CD14-positive monocyte (primary cell): ENCODE data around the gene ZNF280C. TPM values are rescaled to one million over a fixed set of nuclear protein-coding genes. Genes with fewer than 3 reads are reported as not detected.

ENCODE experiments used
- DNase-seq, 3 donors: peaks; one replicate each; pipeline ENCODE4 v3.0.0-alpha.2; 2011 to 2022
- H2AFZ ChIP-seq: 2 replicates; pipeline ENCODE4 v1.6.0; 2012; ENCODE audit warnings: mild to moderate bottlenecking, low read depth, low read length, inconsistent platforms; ENCODE audit not compliant: insufficient read depth, poor library complexity, severe bottlenecking
- H3K27ac ChIP-seq, 2 donors: 1 replicate in 1 of 2; 2 replicates in 1 of 2; pipeline ENCODE4 v1.5.1; 2012 to 2013; ENCODE audit warnings: low read length in 2 of 2, control low read depth in 1 of 2, inconsistent platforms in 1 of 2, low read depth in 1 of 2, mild to moderate bottlenecking in 1 of 2
- H3K27me3 ChIP-seq, 2 donors: one replicate each; pipeline versions ENCODE4 v1.6.0 to v1.6.1; 2011 to 2013; ENCODE audit warnings: low read length in 2 of 2; ENCODE audit not compliant: control insufficient read depth in 2 of 2, insufficient read depth in 2 of 2
- H3K36me3 ChIP-seq, 2 donors: replicated peaks in 1 of 2; 1 replicate in 1 of 2; 2 replicates in 1 of 2; pipeline versions ENCODE4 v1.5.1 to v1.6.1; 2012 to 2013; ENCODE audit warnings: low read length in 2 of 2, control low read depth in 1 of 2, inconsistent platforms in 1 of 2, mild to moderate bottlenecking in 1 of 2; ENCODE audit not compliant: insufficient read depth in 2 of 2, control insufficient read depth in 1 of 2
- H3K4me1 ChIP-seq, 2 donors: 1 replicate in 1 of 2; 2 replicates in 1 of 2; pipeline versions ENCODE4 v1.5.1 to v1.6.1; 2012 to 2013; ENCODE audit warnings: low read length in 2 of 2, control low read depth in 1 of 2, inconsistent platforms in 1 of 2, mild to moderate bottlenecking in 1 of 2, moderate library complexity in 1 of 2; ENCODE audit not compliant: insufficient read depth in 2 of 2, control insufficient read depth in 1 of 2
- H3K4me2 ChIP-seq: replicated peaks from 2 replicates; pipeline ENCODE3; 2012; ENCODE audit warnings: low read length, moderate library complexity, mild to moderate bottlenecking; ENCODE audit not compliant: poor library complexity, severe bottlenecking; ENCODE audit errors: extremely low read depth
- H3K4me3 ChIP-seq, 3 experiments: fragments of 200-600 bp in 1 of 3; sonication (generic) in 1 of 3; replicated peaks in 1 of 3; 1 replicate in 2 of 3; 2 replicates in 1 of 3; pipeline ENCODE4 v1.5.1; 2011 to 2013; ENCODE audit warnings: low read length in 3 of 3, mild to moderate bottlenecking in 3 of 3, control low read depth in 2 of 3, low read depth in 2 of 3, inconsistent platforms in 1 of 3, moderate library complexity in 1 of 3
- H3K79me2 ChIP-seq: 2 replicates; pipeline ENCODE4 v1.6.0; 2012; ENCODE audit warnings: mild to moderate bottlenecking, control low read depth, inconsistent platforms, low read length, moderate library complexity; ENCODE audit not compliant: insufficient read depth
- H3K9ac ChIP-seq: 2 replicates; pipeline ENCODE4 v1.6.0; 2017; ENCODE audit warnings: low read length, mild to moderate bottlenecking; ENCODE audit not compliant: insufficient read depth, poor library complexity, severe bottlenecking
- H3K9me3 ChIP-seq, 2 donors: replicated peaks in 1 of 2; 1 replicate in 1 of 2; 2 replicates in 1 of 2; pipeline versions ENCODE4 v1.5.1 to v1.6.1; 2012 to 2013; ENCODE audit warnings: low read length in 2 of 2, control low read depth in 1 of 2; ENCODE audit not compliant: control insufficient read depth in 1 of 2, insufficient read depth in 1 of 2
- H4K20me1 ChIP-seq: 2 replicates; pipeline ENCODE4 v1.6.0; 2012; ENCODE audit warnings: mild to moderate bottlenecking, low read length, control low read depth, moderate library complexity; ENCODE audit not compliant: insufficient read depth
- H3K27ac Mint-ChIP-seq, 7 donors: one replicate each; pipeline ENCODE4 v1.8.0; 2020; ENCODE audit warnings: mild to moderate bottlenecking in 7 of 7, mixed read lengths in 7 of 7, moderate library complexity in 6 of 7, inconsistent platforms in 2 of 7
- H3K27me3 Mint-ChIP-seq, 3 donors: one replicate each; pipeline ENCODE4 v1.8.0; 2021 to 2022; ENCODE audit warnings: low read depth in 3 of 3, mild to moderate bottlenecking in 3 of 3, mixed read lengths in 3 of 3, moderate library complexity in 3 of 3, inconsistent platforms in 1 of 3
- H3K36me3 Mint-ChIP-seq, 2 donors: one replicate each; pipeline ENCODE4 v1.8.0; 2020; ENCODE audit warnings: mixed read lengths in 2 of 2, inconsistent platforms in 1 of 2, mild to moderate bottlenecking in 1 of 2
- H3K4me1 Mint-ChIP-seq: one replicate; pipeline ENCODE4 v1.8.0; 2020; ENCODE audit warnings: mild to moderate bottlenecking, mixed read lengths
- H3K4me3 Mint-ChIP-seq, 2 donors: one replicate each; pipeline ENCODE4 v1.8.0; 2020; ENCODE audit warnings: mild to moderate bottlenecking in 2 of 2, mixed read lengths in 2 of 2, moderate library complexity in 1 of 2
- H3K9me3 Mint-ChIP-seq, 7 donors: one replicate each; pipeline ENCODE4 v1.8.0; 2020 to 2022; ENCODE audit warnings: mixed read lengths in 7 of 7, mild to moderate bottlenecking in 6 of 7, moderate library complexity in 6 of 7, inconsistent platforms in 2 of 7
- WGBS: methylation state at CpG from one replicate; pipeline ENCODE4 v1.1.5; 2013; ENCODE audit warnings: missing lambda C conversion rate; ENCODE audit not compliant: insufficient coverage; 5-methylcytosine and 5-hydroxymethylcytosine counted together
- intact Hi-C, 2 donors: fragments of 100-400 bp; cut with micrococcal nuclease; formaldehyde crosslinking; loops; one replicate each; pipeline versions ENCODE4 v1.15.0 to v1.15.1; 2023
- polyA plus RNA-seq, 3 donors: library from polyadenylated mRNA; depleted of rRNA in 1 of 3; unstranded in 2 of 3; stranded (reverse) in 1 of 3; fragments of 300-500 nt in 2 of 3; fragments of >200 nt in 1 of 3; fragmentation: Illumina TruSeq in 2 of 3; gene quantifications; 1 replicate in 2 of 3; 2 replicates in 1 of 3; pipeline ENCODE4 v1.2.3, GENCODE V29; 2012 to 2021
- TF ChIP-seq, protein P1 (sequence below): fragments of 200-600 bp; IDR thresholded peaks from one replicate; pipeline ENCODE4 v1.8.0; 2022; ENCODE audit warnings: antibody characterized with exemption, mild to moderate bottlenecking

ZNF280C gene
- polyA plus RNA-seq, 3 donors: 0.66 to 1.8 (median 1.3) TPM

DNA sequence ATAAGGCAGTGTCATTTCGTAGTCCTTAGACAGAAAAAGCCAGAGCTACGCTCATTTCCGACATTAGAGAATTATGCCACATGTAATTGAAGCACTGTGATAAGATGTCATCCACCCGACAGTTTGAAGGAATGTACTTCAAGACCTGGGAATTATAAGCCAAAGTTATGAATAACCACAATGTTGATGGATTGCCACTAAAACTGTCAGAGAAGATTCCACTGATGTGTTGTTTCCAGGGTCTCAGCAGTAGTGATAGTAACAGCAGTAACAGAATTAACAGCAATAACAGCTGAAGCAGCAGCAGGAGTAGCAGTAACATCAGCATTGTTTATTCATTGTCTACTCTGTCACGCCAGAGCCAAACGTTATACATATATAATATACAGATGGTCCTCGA lies 72.2 kb downstream of the ZNF280C start:
- H3K4me3 ChIP-seq: no peak overlapping the region
- H3K4me3 Mint-ChIP-seq: no peak overlapping the region
- no peaks in the 10 kb centered on the region for H3K79me2 ChIP-seq
- H3K4me1 Mint-ChIP-seq: peaks cover 3% of the 10 kb centered on the region
- H3K36me3 Mint-ChIP-seq: no peaks in the 10 kb centered on the region
- H3K27me3 Mint-ChIP-seq: peaks cover 0 to 9% (median 2%) of the 10 kb centered on the region in 3 donors
- no peak overlapping the region for H2AFZ ChIP-seq
- H3K36me3 ChIP-seq: no peaks in the 10 kb centered on the region
- WGBS: no CpG with 5 or more reads among the region's 7 CpGs
- no peak overlapping the region for H3K4me2 ChIP-seq
- intact Hi-C loops: loop anchor here in 1 of 2 donors (10.0 kb wide), 1 partner anchor 62 kb away; no protein-coding TSS in a partner anchor
- no peaks in the 10 kb centered on the region for H3K9me3 Mint-ChIP-seq
- H3K4me1 ChIP-seq: peaks cover 4 to 5% of the 10 kb centered on the region in 2 donors
- H3K27ac Mint-ChIP-seq: no peak overlapping the region
- H3K9ac ChIP-seq: no peak overlapping the region
- TF ChIP-seq, protein P1, sequence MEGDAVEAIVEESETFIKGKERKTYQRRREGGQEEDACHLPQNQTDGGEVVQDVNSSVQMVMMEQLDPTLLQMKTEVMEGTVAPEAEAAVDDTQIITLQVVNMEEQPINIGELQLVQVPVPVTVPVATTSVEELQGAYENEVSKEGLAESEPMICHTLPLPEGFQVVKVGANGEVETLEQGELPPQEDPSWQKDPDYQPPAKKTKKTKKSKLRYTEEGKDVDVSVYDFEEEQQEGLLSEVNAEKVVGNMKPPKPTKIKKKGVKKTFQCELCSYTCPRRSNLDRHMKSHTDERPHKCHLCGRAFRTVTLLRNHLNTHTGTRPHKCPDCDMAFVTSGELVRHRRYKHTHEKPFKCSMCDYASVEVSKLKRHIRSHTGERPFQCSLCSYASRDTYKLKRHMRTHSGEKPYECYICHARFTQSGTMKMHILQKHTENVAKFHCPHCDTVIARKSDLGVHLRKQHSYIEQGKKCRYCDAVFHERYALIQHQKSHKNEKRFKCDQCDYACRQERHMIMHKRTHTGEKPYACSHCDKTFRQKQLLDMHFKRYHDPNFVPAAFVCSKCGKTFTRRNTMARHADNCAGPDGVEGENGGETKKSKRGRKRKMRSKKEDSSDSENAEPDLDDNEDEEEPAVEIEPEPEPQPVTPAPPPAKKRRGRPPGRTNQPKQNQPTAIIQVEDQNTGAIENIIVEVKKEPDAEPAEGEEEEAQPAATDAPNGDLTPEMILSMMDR: no peak
- no peaks in the 10 kb centered on the region for H3K9me3 ChIP-seq
- H4K20me1 ChIP-seq: no peaks in the 10 kb centered on the region
- DNase-seq: no peak
- no peak overlapping the region for H3K27ac ChIP-seq
- no peaks in the 10 kb centered on the region for H3K27me3 ChIP-seq

DNA sequence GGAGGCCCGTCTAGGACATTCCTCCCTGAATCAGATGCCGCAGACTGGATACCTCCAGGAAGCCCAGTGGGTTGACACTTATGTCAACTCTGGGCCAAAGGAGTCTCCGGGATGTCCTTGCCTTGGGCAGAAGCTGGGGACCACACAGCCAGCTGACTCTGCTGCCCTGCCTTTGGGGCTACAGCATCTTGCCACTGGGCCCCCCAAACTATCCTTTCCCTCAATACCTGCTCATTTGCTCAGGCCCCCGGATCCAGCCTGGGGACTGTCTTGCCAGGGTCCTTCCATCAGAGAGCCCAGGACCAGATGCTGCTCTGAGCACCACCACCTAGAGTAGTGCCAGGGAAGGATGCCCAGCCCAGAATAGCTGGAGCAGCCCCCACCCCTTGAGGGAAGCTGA lies 77.9 kb downstream of the ZNF280C start:
- H2AFZ ChIP-seq: no peak overlapping the region
- DNase-seq: no peak
- intact Hi-C loops: loop anchor here (5.0 to 10.0 kb wide), 2 partner anchors 56 to 108 kb away; no protein-coding TSS in a partner anchor
- H3K4me2 ChIP-seq: no peak overlapping the region
- no peaks in the 10 kb centered on the region for H3K79me2 ChIP-seq
- no peaks in the 10 kb centered on the region for H3K36me3 ChIP-seq
- no peak overlapping the region for H3K9ac ChIP-seq
- no peak overlapping the region for H3K27ac ChIP-seq
- H3K9me3 Mint-ChIP-seq: no peaks in the 10 kb centered on the region
- no peaks in the 10 kb centered on the region for H3K36me3 Mint-ChIP-seq
- peaks cover 0 to 4% (median 2%) of the 10 kb centered on the region in 3 donors for H3K27me3 Mint-ChIP-seq
- H3K4me1 Mint-ChIP-seq: peaks cover 3% of the 10 kb centered on the region
- H3K4me3 ChIP-seq: no peak overlapping the region
- no peak overlapping the region for H3K4me3 Mint-ChIP-seq
- TF ChIP-seq, protein P1: no peak
- no peak overlapping the region for H3K27ac Mint-ChIP-seq
- H3K27me3 ChIP-seq: no peaks in the 10 kb centered on the region
- 93% methylated on average over 3 of the region's 4 CpGs for WGBS
- H3K9me3 ChIP-seq: no peaks in the 10 kb centered on the region
- no peaks in the 10 kb centered on the region for H4K20me1 ChIP-seq
- peaks cover 4 to 5% of the 10 kb centered on the region in 2 donors for H3K4me1 ChIP-seq
